Measurements from ENCODE around the gene RDH5.
"Not testable (repeated sequence)": the region's sequence is repeated elsewhere in the genome, so short reads cannot be mapped to it uniquely, and the experiment has no call there.

RDH5 gene

GRCh38 chr12:55745361-55746173 is 25.4 kb downstream of the RDH5 start:
- DNase-seq (ENCODE audit: low spot score) = no peak

GRCh38 chr12:55746174-55746912 is 26.1 kb downstream of the RDH5 start:
- no peak for DNase-seq (ENCODE audit: low spot score)

- no peak for DNase-seq (ENCODE audit: low spot score)
These were observed 26.7 kb downstream of the RDH5 start for GRCh38 chr12:55746913-55747231.

GRCh38 chr12:55748230-55748993 is 28.2 kb downstream of the RDH5 start:
- no peak for DNase-seq (ENCODE audit: low spot score)

GRCh38 chr12:55755246-55755645 is 35.1 kb downstream of the RDH5 start:
- DNase-seq (ENCODE audit: low spot score) = no peak

GRCh38 chr12:55757701-55758100 is 37.5 kb downstream of the RDH5 start:
- no peak for DNase-seq (ENCODE audit: low spot score)

GRCh38 chr12:55758575-55758974 is 38.4 kb downstream of the RDH5 start:
- not testable (repeated sequence) for DNase-seq (ENCODE audit: low spot score)

DNA sequence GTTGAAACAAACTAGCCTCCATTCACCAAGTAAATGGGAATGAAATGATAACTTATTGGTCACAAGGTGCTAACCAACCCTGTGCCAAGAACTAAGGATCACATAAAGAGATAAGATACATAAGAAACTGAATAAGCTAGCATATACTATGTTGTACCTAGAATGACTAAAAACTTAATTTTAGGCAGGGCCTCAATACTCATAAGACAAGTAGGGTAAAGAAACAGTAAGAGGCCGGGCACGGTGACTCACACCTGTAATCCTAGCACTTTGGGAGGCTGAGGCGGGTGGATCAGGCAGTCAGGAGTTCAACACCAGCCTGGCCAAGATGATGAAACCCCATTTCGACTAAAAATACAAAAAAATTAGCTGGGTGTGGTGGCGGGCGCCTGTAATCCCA is 40.5 kb downstream of the RDH5 start:
- no peak for DNase-seq (ENCODE audit: low spot score)

DNA sequence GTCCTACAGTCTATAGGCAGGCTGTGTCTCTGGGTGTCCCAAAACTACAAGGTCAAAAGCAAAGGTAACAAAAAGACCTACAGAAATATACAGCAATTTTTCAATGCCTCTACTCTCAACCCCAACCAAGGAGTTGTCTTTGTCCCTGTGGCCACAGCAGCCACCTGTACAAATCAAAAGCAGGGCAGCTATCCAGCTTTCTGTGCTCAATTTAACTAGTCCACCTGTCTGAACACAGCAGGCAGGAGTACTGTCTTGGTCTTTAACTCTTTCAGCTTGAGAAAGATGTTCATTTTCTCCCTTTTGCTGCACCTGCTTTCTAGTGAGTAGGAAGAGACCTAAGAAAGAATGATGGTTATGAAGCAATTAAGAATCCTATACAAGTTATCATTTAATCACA is 42.5 kb downstream of the RDH5 start:
- DNase-seq (ENCODE audit: low spot score) = no peak

GRCh38 chr12:55765736-55766290 is 45.6 kb downstream of the RDH5 start:
- DNase-seq (ENCODE audit: low spot score) = no peak

DNA sequence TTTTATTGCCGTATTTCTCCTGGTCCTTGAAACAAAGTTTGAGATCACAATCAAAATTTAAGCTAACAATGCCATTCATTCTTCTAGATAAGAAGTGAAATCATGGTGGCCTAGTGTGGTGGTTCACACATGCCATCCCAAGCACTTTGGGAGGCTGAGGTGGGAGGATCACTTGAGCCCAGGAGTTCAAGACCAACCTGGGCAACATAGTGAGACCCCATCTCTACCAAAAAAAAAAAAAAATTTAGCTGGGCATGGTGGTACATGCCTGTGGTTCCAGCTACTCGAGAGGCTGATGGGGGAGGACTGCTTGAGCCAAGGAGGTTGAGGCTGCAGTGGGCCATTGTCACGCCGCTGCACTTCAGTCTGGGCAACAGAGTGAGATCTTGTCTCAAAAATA is 47.0 kb downstream of the RDH5 start:
- DNase-seq (ENCODE audit: low spot score) = no peak

- no peak for DNase-seq (ENCODE audit: low spot score)
These were observed 51.5 kb downstream of the RDH5 start for GRCh38 chr12:55771736-55772135.
